ENCODE results near the gene KIAA0513.
"Not testable (repeated sequence)": the region's sequence is repeated elsewhere in the genome, so short reads cannot be mapped to it uniquely, and the experiment has no call there.

Gene KIAA0513

DNA sequence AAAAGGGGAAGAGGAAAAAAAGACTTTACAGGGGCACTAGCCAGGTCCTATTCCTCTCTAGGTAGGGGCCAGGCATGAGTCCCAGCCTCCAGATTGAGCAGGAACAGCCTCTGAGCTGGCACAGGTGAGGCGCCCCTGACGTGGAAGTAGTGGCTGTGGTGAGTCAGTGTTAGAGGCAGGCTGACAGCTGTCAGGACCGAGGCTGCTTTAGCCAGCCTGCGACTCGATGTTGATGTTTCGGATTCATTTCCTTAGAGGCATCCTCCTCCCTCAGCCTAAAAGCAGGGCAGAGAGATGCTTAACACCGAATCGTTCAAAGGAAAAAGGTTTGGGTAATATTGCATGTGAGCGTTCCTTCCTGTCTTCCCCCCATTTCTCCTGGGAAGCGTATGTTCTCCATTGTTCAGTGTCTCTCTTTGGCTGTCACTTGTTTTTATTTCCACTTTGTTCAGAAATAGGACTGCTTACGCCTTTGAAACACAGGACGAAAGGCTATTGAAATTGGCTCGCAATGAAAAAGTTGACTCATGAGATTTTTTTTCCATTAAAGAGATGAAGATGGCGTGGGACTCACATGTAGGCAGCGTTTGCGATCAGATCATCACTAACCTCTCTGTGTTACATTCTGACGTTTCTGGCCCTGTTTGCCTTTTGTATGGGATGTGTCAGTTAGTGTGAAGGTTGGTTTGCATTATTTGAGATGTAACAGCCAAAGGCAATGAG lies 1.3 kb downstream of the KIAA0513 start:
- peak; percentile 50 to 69 for DNase-seq (ENCODE audit: low read depth in 2 of 2)

DNA sequence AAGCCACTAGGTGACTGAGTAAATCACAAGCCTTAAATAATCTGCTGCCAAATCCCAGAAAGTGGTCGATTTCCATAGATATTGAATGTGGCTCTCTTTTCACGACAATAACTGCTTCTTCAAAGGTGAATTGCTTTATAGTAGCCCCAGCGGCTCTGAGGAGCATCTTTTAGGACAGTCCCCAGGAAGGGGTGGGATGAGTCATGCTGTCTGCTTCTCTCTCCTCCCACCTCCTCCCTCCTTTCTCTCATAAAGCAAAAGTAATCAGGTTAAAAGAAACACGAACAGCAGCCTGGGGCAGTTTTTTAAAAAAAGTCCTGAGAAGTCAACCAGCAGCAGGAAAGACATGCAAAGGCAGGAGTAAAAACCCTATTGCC lies 1.8 kb downstream of the KIAA0513 start:
- DNase-seq (ENCODE audit: low read depth in 2 of 2): peak in 1 of 2 donors; percentile 50

DNA sequence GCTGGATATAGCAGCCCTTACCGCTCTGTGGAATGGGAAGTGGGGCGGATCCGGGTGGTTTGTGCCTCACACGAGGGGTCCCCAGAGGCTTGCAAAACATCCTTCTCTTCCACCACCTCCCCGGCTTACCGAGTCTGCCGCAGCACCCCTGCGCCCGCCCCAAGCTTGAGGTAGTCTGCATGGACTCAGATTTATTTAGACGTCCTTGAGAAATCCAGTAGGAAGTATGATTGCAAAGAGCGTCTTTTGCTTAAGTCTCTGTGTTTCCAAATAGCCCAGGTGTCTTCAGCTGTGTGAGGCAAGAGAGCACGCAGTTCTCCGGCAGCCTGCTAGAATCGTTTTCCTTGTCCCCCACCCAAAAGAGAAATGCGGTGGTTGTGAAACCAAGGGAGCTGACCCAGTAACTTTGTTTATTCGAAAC lies 2.4 kb downstream of the KIAA0513 start:
- no peak for DNase-seq (ENCODE audit: low read depth in 2 of 2)

DNA sequence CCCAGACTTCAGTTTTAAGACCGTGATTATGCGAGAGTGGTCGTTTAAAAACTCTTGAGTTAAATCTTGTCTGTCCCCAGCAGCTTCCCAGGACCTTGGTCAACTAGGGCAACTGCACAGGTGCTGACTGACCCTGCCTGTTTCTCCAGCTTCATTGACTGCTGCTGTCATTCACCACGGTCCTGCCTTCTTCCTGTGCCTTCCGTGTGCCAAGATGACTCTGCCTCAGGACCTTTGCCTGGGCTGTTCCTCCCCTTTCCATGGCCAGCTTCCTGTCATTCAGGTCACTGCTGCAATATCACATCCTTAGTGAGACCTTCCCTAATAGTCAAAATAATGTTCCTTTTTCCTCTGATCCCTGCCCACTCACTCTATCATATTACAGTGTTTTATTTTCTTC lies 3.9 kb downstream of the KIAA0513 start:
- DNase-seq (ENCODE audit: low read depth in 2 of 2): no peak

DNA sequence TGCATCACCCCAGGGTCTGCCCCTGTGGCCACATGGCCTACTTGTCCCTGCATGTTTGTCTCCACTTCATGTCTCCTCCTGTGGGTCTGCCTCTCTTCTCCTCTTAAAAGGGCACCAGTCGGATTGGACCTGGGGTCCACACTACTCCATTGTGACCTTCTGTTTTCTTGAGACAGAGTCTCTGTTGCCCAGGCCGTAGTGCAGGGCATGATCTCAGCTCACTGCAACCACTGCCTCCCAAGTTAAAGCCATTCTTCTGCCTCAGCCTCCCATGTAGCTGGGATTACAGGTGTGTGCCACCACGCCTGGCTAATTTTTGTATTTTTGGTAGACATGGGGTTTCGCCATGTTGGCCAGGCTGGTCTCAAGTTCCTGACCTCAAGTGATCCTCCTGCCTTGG lies 4.6 kb downstream of the KIAA0513 start:
- not testable (repeated sequence) for DNase-seq (ENCODE audit: low read depth in 2 of 2)

DNA sequence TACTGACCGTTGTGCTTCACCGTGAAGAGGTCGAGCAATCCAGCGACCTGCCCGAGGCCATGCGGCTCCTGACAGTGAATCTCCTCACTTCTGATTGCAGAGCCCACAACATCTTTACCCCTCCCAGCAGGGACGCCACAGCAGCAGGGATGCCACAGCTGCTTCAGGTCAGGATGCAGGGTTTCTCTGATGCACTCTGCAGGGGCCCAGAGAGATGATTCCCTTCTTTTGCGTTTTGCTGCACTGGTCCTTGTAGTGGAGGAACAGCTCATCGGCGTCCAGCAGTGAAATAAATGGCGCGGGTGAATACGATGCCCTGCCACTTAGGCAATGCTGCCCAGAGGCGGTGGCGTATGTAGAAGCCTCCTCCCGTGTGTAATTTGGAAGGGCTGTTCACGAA lies 5.6 kb downstream of the KIAA0513 start:
- DNase-seq (ENCODE audit: low read depth in 2 of 2): no peak

DNA sequence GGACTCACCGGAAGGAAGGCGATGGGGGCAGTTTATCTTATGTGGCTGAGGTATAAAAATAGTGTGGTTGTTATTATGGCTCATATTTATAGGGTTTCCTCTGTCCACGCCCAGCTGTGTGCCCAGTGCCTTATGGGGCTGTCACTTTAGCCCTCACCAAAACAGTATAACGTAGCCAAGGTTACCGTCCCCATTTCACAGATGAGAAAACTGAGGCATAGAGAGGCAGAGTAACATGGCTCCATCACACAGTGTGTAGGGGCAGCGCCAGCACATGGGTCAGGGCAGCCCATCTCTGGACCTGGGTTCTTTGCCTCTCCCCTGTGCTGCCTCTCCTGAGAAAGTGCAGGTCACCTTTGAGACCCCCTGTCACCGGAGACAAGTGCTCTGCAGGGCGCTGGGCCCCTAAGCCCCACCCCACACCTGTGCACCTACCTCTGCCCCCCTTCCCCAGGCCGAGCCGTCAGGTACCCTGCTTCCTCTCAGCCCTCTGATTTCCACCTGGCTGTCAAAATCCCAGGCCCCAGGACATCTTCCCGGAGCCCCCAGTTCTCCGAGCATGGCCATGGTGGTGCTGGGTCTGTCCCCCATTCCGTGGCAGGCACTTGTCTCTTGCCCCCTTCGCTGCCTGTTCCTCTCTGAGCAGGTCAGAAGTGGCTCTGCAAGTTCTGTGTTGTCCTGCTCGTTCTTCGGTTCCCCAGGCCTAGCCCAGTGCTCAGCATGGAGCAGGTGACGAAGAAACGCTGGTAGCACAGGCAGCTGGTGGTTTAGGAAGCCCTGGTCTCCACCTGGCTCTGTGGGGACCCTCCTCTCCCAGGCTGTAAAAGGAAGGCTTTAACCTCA lies 7.2 kb downstream of the KIAA0513 start:
- DNase-seq (ENCODE audit: low read depth in 2 of 2): no peak

DNA sequence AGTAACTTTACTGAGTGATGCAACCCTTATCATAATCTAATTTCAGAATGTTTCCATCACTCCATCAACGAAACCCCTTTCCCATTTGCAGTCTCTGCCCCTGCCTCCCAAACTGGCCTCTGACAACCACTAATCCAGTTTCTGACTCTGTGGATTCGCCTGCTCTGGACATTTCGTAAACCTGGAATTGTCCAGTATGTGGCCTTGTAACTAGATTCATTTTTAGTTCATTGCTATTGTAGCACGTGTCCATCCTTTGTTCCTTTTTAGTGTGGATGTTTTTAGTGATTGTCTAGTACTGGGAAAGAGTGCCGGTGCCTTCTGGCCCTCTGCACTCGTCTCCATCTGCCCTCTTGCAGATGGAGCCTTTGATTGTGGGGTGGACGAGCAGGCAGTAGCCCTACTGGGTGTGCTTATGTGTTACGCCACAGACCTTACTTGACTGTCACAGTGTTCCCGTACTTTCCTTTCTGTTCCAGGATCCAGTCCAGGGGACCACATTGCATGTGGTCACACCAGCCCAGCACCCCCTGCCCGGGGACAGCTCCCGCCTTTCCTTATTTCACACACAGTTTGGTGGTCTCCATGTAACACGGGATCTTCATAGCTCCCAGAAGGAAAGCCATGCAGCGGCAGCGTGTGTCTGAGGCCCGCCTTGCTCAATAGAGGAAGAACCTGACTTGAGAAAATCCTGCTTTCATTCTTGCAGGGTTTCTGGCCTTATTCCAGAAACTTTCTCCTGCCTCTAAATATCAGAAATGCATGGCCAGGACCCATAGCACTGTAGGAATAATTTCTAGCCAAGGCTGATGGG lies 8.8 kb downstream of the KIAA0513 start:
- DNase-seq (ENCODE audit: low read depth in 2 of 2): no peak

DNA sequence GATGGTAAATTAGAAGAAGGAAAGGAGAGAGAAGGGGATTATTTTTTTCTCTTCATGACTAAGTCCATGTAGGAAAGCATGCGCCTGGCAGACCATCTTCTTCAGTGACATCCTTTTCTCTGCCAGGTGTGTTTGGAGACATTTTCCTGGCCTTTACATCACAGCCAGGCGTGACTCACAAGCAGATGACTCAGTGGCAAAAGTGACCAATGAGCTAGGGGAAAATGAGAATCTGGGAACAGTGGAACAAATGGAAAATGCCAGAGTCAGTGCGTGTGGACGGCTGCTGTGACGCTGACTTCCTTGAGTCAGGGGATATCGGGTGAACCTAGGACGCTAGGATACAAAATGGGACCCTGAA lies 9.4 kb downstream of the KIAA0513 start:
- no peak for DNase-seq (ENCODE audit: low read depth in 2 of 2)

DNA sequence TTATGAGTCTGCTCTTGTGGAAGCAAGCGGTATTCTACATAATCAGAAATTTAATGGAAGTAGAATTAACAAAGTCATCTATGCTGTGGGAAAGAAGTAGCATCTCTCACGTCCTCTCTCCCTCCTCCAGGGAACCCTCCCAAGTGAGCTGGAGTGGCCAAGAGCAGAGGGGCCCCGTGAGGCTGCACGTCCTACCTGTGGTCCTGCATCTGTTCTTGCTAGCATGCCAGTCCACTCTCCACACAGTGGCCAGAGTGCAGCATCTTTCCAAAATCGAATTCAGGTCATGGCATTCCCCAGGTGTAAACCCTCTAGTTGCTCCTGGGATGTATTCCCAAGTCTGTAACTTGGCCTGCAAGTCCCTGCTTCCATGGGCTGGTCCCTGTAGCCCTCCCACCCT lies 10.1 kb downstream of the KIAA0513 start:
- no peak for DNase-seq (ENCODE audit: low read depth in 2 of 2)

DNA sequence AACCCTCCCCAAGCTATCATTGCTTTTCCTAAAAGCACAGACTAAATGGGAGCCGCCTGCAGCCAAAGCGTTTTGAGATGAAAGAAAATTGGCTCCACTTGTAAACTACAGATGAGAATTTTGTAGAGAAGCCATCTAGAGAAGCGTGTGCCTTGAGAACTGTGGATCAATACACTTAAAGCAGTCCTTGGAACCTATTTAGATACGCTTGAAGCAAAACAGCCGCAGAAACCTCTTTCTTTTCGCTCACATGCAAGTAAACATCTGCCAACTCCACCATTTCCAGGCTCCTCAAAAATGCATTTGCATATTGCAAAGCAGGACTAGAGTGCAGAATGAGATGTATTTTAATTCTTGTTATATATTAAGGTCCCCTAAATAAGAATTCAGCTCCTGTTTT lies 13.1 kb downstream of the KIAA0513 start:
- DNase-seq (ENCODE audit: low read depth in 2 of 2): no peak

DNA sequence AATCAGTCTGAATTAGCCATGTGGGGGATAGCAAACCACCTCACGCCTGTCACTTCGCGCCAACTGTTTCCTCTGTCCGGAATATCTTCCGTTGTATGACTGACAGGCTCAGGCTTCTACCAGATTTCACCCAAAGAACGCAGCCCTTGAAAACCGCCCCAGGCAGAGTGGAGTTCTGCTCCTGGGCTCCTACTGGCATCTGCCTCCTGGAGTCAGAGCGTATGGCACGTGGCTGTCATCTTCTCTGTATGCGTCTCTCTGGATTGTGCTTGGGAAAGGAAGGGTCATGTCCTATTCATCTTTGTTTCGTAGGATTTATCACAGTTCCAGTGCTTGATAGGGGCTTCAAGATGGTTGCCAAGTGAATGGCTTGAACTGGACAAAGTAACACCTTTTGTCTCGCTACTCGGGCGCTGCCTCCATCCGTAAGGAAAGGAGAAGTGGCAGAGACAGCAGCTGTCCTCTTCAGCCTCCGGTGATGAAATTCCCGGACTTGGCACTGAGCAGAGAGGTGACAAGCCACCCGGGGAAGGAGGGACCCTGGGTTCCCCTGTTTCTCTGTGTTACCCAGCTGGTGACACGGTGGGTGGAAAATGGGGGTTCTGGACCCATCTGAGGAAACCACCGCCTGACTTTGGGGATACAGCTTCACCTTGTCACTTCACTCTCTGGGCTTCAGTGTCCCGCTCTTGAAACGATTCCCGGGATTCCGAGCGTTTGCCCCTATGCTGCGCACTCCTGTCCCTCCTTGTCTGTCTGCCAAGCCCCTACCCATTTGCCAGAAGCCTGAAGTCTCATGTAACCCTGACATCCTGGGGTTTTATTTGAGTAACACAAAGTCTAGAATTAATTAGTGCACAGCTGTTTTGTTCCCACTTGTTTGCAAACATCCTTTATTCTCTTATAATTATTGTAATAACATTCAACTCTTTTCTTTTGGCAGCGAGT lies 13.9 kb downstream of the KIAA0513 start:
- DNase-seq (ENCODE audit: low read depth in 2 of 2): no peak

DNA sequence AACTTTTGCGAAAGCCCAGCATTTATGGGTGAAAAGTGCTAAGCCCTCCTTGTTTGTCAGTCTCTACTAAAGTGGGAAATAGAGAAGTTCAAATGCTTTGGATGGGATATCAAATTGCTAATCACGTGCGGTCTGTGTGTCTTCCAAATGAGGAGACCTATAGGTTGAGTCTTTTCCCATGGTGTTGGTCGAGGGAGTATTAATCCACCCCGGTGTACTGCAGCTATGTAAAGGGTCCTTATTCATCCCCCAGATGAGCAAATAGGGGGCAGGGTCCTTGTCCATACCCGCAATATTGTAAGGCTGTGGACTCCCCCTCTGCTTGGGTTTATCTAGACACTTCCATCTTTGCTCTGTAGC lies 14.6 kb downstream of the KIAA0513 start:
- no peak for DNase-seq (ENCODE audit: low read depth in 2 of 2)

DNA sequence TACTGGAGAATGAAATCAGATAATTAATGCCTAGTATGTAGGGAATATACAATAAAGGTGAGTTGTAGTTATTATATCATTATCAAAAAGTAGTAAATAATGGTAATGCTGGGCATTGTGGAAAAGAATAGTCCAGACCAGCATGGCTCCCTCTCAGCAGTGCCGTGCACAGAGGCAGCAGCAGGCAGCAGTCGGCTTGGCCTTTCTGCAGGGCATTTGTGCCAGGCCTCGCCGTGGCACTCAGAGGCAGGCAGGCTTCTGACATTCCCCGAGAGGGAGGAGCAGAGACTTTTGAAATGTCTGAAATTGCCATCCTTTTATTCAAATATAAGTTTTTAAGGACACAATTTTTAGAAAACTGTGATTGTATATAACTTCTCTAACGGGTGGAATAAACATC lies 15.0 kb downstream of the KIAA0513 start:
- DNase-seq (ENCODE audit: low read depth in 2 of 2): no peak

DNA sequence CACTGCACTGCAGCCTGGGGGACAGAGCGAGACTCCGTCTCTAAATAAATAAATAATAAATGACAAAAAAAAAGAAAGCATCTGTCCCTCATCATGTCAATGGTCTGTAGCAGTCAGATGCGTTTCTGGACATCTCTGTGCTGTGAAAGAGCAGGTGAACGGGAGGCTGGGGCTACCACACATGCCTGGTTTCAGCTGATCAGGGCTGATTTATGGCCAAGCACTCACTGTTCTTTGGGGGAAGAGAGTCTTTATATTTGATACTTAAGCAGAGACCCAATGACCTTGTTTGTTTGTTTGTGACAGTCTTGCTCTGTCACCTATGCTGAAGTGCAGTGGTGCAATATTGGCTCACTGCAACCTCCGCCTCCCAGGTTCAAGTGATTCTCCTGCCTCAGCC lies 17.5 kb downstream of the KIAA0513 start:
- DNase-seq (ENCODE audit: low read depth in 2 of 2): no peak

DNA sequence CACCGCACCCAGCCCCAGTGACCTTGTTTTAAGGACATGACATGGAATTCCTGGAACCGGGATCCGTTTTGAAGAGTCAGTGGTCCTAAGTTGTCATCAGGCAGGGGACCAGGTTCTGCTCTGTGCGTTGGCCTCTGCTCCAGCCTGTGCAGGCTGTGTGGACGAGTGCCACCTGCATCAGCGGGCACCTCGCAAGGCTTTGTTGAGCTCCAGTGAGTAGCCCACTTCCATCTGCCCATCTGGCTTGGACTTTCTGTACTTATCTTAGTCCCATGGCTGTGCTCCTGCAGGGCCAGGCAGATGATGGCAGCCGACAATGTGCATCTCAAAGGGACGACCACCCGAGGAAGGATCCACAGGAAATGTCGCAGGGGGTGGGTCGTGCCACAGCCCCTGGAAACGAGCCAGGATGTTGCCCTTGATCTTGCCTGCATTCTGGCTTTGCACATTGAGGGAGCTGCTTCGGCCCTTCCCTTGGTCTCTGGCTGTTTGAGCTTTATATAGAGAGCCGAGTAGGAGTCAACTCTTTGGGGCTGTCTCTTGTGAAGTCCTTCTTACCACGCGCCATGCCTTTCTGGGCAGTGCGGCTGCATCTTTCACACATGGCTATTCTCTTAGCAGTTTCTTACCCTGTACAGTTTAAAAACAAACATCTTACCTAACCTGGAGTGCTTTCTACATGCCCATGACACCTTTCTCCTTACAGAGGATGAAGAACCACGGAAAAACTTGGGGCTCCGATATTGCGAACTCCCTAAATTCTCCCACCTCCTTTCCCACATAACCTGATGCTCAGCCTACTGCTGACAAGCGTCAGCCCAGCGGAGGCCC lies 18.3 kb downstream of the KIAA0513 start:
- no peak for DNase-seq (ENCODE audit: low read depth in 2 of 2)

DNA sequence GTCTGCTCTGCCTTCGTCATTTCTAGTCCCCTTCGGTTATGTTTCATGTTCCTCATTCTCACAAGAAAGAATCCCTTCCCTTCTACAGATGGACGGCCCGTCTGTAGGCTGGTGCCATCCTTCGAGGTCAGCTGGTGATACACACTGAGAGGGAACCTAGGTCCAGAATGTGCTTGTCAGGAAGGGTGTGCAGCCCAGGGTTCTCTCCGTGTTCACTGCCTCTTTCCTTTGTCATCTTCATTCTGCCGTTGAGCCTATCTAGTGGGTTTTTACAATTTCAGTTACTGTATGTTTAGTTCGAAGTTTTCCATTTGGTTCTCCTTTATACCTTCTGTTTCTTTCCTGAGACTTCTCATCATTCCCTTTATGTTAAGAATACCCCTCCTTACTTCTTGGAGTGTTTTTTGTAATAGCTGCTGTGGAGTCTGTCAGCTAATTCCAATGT lies 18.9 kb downstream of the KIAA0513 start:
- DNase-seq (ENCODE audit: low read depth in 2 of 2): no peak

DNA sequence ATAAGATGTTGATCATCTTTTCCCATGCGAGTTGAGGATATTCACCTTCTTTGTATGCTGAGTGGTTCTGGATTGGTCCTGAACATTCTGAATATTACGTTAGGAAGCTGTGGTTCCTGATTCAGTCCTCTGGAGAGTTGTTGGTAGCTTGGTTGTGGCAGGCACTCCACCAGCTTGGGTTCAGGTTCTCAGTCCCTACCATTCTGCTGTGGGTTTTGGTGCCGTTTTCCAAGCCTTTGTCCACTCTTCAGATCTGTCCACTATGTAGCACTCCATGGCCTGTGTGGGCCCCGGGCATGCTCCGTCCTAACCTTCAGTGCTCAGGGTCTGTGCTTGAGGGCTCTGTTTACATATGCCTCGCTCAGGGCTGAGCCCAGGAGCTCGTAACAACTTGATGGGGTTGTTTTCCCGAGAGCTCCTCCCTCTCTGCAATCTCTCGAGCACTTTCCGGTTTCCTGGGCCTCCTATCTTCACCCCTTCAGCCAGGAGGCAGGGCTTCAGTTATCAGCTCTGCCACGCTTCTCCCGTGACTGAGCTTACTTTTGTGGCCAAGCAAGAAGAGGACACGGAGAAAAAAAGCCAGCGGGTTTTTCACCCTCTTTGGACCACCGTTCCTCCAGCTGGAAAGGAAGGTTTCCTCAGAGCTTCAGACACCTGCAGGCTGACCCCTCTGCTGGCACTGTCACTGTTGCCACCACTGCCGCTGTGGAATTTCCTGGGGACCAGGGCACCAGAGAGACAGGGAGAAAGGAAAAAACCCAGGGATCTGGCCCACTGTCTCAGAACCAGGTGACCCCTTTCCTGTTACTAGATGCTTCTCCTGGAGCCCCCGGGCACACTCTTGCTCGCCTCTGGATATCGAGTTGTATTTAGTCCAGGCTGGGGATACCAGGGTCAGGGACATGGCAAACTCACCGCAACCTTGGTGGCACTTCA lies 19.6 kb downstream of the KIAA0513 start:
- DNase-seq (ENCODE audit: low read depth in 2 of 2): no peak

DNA sequence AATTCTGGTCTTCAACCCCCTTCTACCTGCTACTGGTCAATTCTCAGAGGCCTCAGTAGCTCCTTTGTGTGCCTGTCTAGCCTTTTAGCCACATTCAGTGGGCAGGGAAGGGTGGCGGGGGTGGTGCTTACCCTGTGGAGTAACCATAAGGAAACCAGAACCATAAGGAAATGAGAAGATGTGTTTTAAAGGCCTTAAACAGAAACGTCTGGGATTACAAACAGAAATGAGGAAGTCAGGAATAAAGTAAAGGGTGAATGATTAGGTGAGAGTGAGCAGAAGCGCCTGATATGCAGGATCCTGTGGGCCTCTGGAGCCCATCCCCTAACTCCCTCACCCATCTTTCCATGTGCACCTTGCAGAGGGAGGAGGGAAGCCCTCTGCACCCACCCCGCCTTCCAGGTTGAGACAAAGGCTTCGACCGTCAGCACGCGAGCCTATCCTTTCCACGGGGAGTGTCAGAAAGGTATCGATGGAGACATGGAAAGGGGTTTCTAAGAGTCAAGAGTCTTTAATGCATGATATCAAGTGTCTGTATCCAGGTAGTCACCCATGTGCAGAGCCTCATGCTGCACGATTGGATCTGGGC lies 20.4 kb downstream of the KIAA0513 start:
- DNase-seq (ENCODE audit: low read depth in 2 of 2): no peak

All from stimulated activated CD8-positive, alpha-beta memory T cell treated with anti-CD3 and anti-CD28 coated beads, Interleukin-15, amount 100 ng/mL, for 4 hours (primary cell).